H9 (cell line): ENCODE results near the gene MT1M. TPM values are rescaled to one million over a fixed set of nuclear protein-coding genes. Genes with fewer than 3 reads are reported as not detected.

ENCODE experiments used
- DNase-seq: peaks from one replicate; pipeline ENCODE4 v3.0.0-alpha.2; 2017
- H2AFZ ChIP-seq: one replicate; pipeline ENCODE4 v1.6.1; 2013; ENCODE audit warnings: mild to moderate bottlenecking, low read length, control low read depth, moderate library complexity
- H2AK5ac ChIP-seq: 2 replicates; pipeline ENCODE4 v1.6.1; 2013; ENCODE audit warnings: low read length, control low read depth, mixed read lengths; ENCODE audit not compliant: insufficient read length
- H2BK120ac ChIP-seq: one replicate; pipeline ENCODE4 v1.6.1; 2013; ENCODE audit warnings: low read depth, mild to moderate bottlenecking, low read length, control low read depth, inconsistent platforms; ENCODE audit not compliant: poor library complexity, severe bottlenecking
- H2BK12ac ChIP-seq: 2 replicates; pipeline ENCODE4 v1.6.1; 2013; ENCODE audit warnings: low read length, control low read depth, mixed read lengths, low read depth; ENCODE audit not compliant: insufficient read length
- H2BK15ac ChIP-seq: 2 replicates; pipeline ENCODE4 v1.6.1; 2013; ENCODE audit warnings: low read depth, low read length, control low read depth
- H2BK20ac ChIP-seq: one replicate; pipeline ENCODE4 v1.6.1; 2013; ENCODE audit warnings: low read depth, mild to moderate bottlenecking, low read length, control low read depth, inconsistent platforms; ENCODE audit not compliant: poor library complexity, severe bottlenecking
- H2BK5ac ChIP-seq: 2 replicates; pipeline ENCODE4 v1.6.1; 2013; ENCODE audit warnings: low read length, control low read depth, mixed read lengths; ENCODE audit not compliant: insufficient read length
- H3K14ac ChIP-seq: 2 replicates; pipeline ENCODE4 v1.6.1; 2013; ENCODE audit warnings: low read length, control low read depth; ENCODE audit not compliant: insufficient read depth
- H3K18ac ChIP-seq: 2 replicates; pipeline ENCODE4 v1.6.1; 2013; ENCODE audit warnings: low read depth, mild to moderate bottlenecking, mixed read lengths, low read length, control low read depth; ENCODE audit not compliant: insufficient read length
- H3K23ac ChIP-seq: 2 replicates; pipeline ENCODE4 v1.6.1; 2013; ENCODE audit warnings: low read length, control low read depth, mixed read lengths, low read depth; ENCODE audit not compliant: insufficient read length
- H3K23me2 ChIP-seq: 2 replicates; pipeline ENCODE4 v1.6.1; 2013; ENCODE audit warnings: low read depth, mild to moderate bottlenecking, mixed read lengths, low read length, control low read depth; ENCODE audit not compliant: insufficient read length, poor library complexity, severe bottlenecking
- H3K27ac ChIP-seq: 2 replicates; pipeline ENCODE4 v1.5.1; 2013; ENCODE audit warnings: low read length, control low read depth, mixed read lengths, low read depth; ENCODE audit not compliant: insufficient read length
- H3K27me3 ChIP-seq: 2 replicates; pipeline ENCODE4 v1.6.1; 2013; ENCODE audit warnings: low read length, control low read depth, inconsistent platforms; ENCODE audit not compliant: insufficient read depth
- H3K4ac ChIP-seq: 2 replicates; pipeline ENCODE4 v1.6.1; 2013; ENCODE audit warnings: low read depth, mild to moderate bottlenecking, control low read depth, inconsistent platforms, low read length, moderate library complexity
- H3K4me1 ChIP-seq: 2 replicates; pipeline ENCODE4 v1.6.1; 2013; ENCODE audit warnings: low read length, control low read depth, inconsistent platforms; ENCODE audit not compliant: insufficient read depth
- H3K4me2 ChIP-seq: 2 replicates; pipeline ENCODE4 v1.6.1; 2013; ENCODE audit warnings: low read length, control low read depth, mixed read lengths; ENCODE audit not compliant: insufficient read length, insufficient read depth
- H3K56ac ChIP-seq: 2 replicates; pipeline ENCODE4 v1.6.1; 2013; ENCODE audit warnings: low read depth, mild to moderate bottlenecking, mixed read lengths, low read length, control low read depth; ENCODE audit not compliant: insufficient read length
- H3K79me1 ChIP-seq: 2 replicates; pipeline ENCODE4 v1.6.1; 2013; ENCODE audit warnings: low read depth, mild to moderate bottlenecking, moderate library complexity, low read length, control low read depth, inconsistent platforms; ENCODE audit not compliant: insufficient read depth, poor library complexity, severe bottlenecking
- H3K79me2 ChIP-seq: 2 replicates; pipeline ENCODE4 v1.6.1; 2013; ENCODE audit warnings: low read length, control low read depth, inconsistent platforms; ENCODE audit not compliant: insufficient read depth
- H3K9ac ChIP-seq: 2 replicates; pipeline ENCODE4 v1.6.1; 2013; ENCODE audit warnings: low read length, control low read depth, mixed read lengths; ENCODE audit not compliant: insufficient read length; ENCODE audit errors: extremely low read depth
- H3K9me3 ChIP-seq: one replicate; pipeline ENCODE4 v1.6.1; 2013; ENCODE audit warnings: low read depth, low read length, inconsistent platforms; ENCODE audit not compliant: control insufficient read depth
- H3T11ph ChIP-seq: one replicate; pipeline ENCODE4 v1.6.1; 2013; ENCODE audit warnings: mild to moderate bottlenecking, low read length, control low read depth, inconsistent platforms
- H4K20me1 ChIP-seq: one replicate; pipeline ENCODE4 v1.6.1; 2013; ENCODE audit not compliant: control insufficient read depth, insufficient read length, insufficient read depth
- H4K5ac ChIP-seq: 2 replicates; pipeline ENCODE4 v1.6.1; 2013; ENCODE audit warnings: low read depth, mild to moderate bottlenecking, mixed read lengths, low read length, control low read depth; ENCODE audit not compliant: insufficient read length
- H4K8ac ChIP-seq: replicated peaks from 2 replicates; pipeline ENCODE4 v1.6.1; 2013; ENCODE audit warnings: low read length, control low read depth, mixed read lengths, low read depth; ENCODE audit not compliant: insufficient read length
- H4K91ac ChIP-seq: 2 replicates; pipeline ENCODE4 v1.6.1; 2013; ENCODE audit warnings: low read depth, mild to moderate bottlenecking, moderate library complexity, mixed read lengths, low read length, control low read depth; ENCODE audit not compliant: insufficient read length
- H3K27ac Mint-ChIP-seq, 3 experiments: 2 replicates in 2 of 3; 3 replicates in 1 of 3; pipeline ENCODE4 v1.8.0; 2020 to 2021; ENCODE audit warnings: mixed read lengths in 3 of 3, mild to moderate bottlenecking in 1 of 3, moderate library complexity in 1 of 3
- H3K27me3 Mint-ChIP-seq: 2 replicates; pipeline ENCODE4 v1.8.0; 2021; ENCODE audit warnings: low read depth, mild to moderate bottlenecking, moderate library complexity, mixed read lengths
- H3K36me3 Mint-ChIP-seq, 3 experiments: 2 replicates in 2 of 3; 3 replicates in 1 of 3; pipeline ENCODE4 v1.8.0; 2020 to 2021; ENCODE audit warnings: low read depth in 3 of 3, mixed read lengths in 3 of 3; ENCODE audit not compliant: insufficient read depth in 1 of 3
- H3K4me1 Mint-ChIP-seq, 2 experiments: 2 replicates each; pipeline ENCODE4 v1.8.0; 2020; ENCODE audit warnings: mixed read lengths in 2 of 2
- H3K4me3 Mint-ChIP-seq, 2 experiments: 2 replicates in 1 of 2; 3 replicates in 1 of 2; pipeline ENCODE4 v1.8.0; 2020 to 2021; ENCODE audit warnings: mild to moderate bottlenecking in 2 of 2, mixed read lengths in 2 of 2, moderate library complexity in 1 of 2
- H3K9me3 Mint-ChIP-seq, 2 experiments: 2 replicates in 1 of 2; 3 replicates in 1 of 2; pipeline ENCODE4 v1.8.0; 2020; ENCODE audit warnings: mild to moderate bottlenecking in 2 of 2, mixed read lengths in 2 of 2, moderate library complexity in 1 of 2
- WGBS: extraction: QIAGEN DNeasy Blood & Tissue Kit; methylation state at CpG from one replicate; pipeline ENCODE4 v1.1.7; 2013; ENCODE audit warnings: missing lambda C conversion rate, low lambda C conversion rate, mixed read lengths; ENCODE audit not compliant: insufficient read length; ENCODE audit errors: extremely low coverage; 5-methylcytosine and 5-hydroxymethylcytosine counted together
- total RNA-seq: library from RNA; stranded (reverse); gene quantifications from 2 replicates; pipeline ENCODE4 v1.2.1, GENCODE V29; 2021
- TF ChIP-seq, protein P1 (sequence below): fragments of 200-600 bp; sonication (generic); conservative IDR thresholded peaks from 3 replicates; pipeline ENCODE4 v1.8.0; 2021; ENCODE audit warnings: antibody characterized with exemption, mild to moderate bottlenecking

Gene MT1M
- total RNA-seq, 1 experiment from 2014 or later: 1.4 TPM

DNA sequence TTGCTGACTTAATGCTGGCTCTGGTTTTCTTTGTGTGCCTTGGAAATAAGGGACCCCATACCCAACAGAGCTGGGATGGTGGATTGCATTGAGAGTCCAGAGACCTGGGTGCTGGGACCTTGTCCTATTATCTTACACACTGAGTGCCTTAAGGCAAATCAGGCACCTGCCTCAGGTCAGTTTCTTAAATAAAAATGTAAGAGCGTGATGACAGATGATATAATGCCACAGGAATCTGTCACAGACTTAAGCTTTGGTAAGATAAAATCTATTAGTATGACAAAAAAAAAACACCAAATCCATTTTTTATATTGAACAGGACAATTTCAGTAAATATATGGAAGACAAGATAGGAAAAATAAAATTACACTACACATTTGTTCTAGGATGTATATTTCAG lies 7.6 kb downstream of the MT1M start:
- Histone ChIP-seq H3K4me2 (no peak overlapping the region), H3K23me2 (peaks cover 6% of the 10 kb centered on the region), H2BK12ac (no peak overlapping the region), H2BK5ac (no peak overlapping the region), H2BK120ac (no peak overlapping the region), H2AFZ (no peak overlapping the region), H4K8ac (no peak overlapping the region), H3K23ac (no peak overlapping the region), H3K27ac (no peak overlapping the region), H2BK15ac (no peak overlapping the region), H3K14ac (no peak overlapping the region), H4K91ac (no peak overlapping the region), H2AK5ac (no peak overlapping the region), H3K4me1 (no peaks in the 10 kb centered on the region), H3K79me1 (no peaks in the 10 kb centered on the region), H3T11ph (no peak overlapping the region), H3K18ac (no peak overlapping the region), H3K56ac (no peak overlapping the region), H3K9ac (no peak overlapping the region), H3K4ac (no peak overlapping the region), H4K5ac (no peak overlapping the region), H2BK20ac (no peak overlapping the region), H3K79me2 (no peaks in the 10 kb centered on the region), H3K27me3 (peaks cover 88% of the 10 kb centered on the region), H3K9me3 (no peaks in the 10 kb centered on the region), H4K20me1 (no peaks in the 10 kb centered on the region)
- TF ChIP-seq, protein P1, sequence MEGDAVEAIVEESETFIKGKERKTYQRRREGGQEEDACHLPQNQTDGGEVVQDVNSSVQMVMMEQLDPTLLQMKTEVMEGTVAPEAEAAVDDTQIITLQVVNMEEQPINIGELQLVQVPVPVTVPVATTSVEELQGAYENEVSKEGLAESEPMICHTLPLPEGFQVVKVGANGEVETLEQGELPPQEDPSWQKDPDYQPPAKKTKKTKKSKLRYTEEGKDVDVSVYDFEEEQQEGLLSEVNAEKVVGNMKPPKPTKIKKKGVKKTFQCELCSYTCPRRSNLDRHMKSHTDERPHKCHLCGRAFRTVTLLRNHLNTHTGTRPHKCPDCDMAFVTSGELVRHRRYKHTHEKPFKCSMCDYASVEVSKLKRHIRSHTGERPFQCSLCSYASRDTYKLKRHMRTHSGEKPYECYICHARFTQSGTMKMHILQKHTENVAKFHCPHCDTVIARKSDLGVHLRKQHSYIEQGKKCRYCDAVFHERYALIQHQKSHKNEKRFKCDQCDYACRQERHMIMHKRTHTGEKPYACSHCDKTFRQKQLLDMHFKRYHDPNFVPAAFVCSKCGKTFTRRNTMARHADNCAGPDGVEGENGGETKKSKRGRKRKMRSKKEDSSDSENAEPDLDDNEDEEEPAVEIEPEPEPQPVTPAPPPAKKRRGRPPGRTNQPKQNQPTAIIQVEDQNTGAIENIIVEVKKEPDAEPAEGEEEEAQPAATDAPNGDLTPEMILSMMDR: no peak
- H3K9me3 Mint-ChIP-seq: peaks cover 0 to under 1% of the 10 kb centered on the region in 2 experiments; a peak in 1 of 5 replicates
- DNase-seq: no peak
- no CpG with 5 or more reads among the region's 1 CpG for WGBS
- peaks cover 21 to 39% of the 10 kb centered on the region in 2 experiments for H3K4me1 Mint-ChIP-seq
- no peaks in the 10 kb centered on the region; a peak in 1 of 7 replicates for H3K36me3 Mint-ChIP-seq
- no peak overlapping the region for H3K27ac Mint-ChIP-seq
- H3K27me3 Mint-ChIP-seq: peaks cover 99% of the 10 kb centered on the region
- no peak overlapping the region for H3K4me3 Mint-ChIP-seq
